HL-60 (cell line): Measurements from ENCODE around the gene CCDC40.
"Not testable (repeated sequence)": the region's sequence is repeated elsewhere in the genome, so short reads cannot be mapped to it uniquely, and the experiment has no call there.

Experiments used
- DNase-seq, 2 experiments: peaks; one replicate each; pipeline ENCODE4 v3.0.0-alpha.2; 2010 to 2020; ENCODE audit warnings: low read depth in 1 of 2, low spot score in 1 of 2
- H3K27ac ChIP-seq: fragments of 250-450 bp; sonication (Bioruptor Pico); replicated peaks from 2 replicates; pipeline ENCODE4 v1.5.1; 2020; ENCODE audit warnings: mild to moderate bottlenecking, moderate library complexity
- H3K27me3 ChIP-seq: fragments of 250-450 bp; sonication (Bioruptor Pico); 2 replicates; pipeline ENCODE4 v1.5.1; 2021; ENCODE audit warnings: mild to moderate bottlenecking, moderate library complexity; ENCODE audit not compliant: insufficient read depth, poor library complexity, severe bottlenecking
- H3K4me3 ChIP-seq: replicated peaks from 2 replicates; pipeline ENCODE4 v1.5.1; 2011; ENCODE audit warnings: mild to moderate bottlenecking, control low read depth, low read length; ENCODE audit not compliant: insufficient read depth
- GABPA ChIP-seq: IDR thresholded peaks from 2 replicates; pipeline ENCODE4 v1.6.1; 2012; ENCODE audit warnings: low read depth
- POLR2AphosphoS5 ChIP-seq: IDR thresholded peaks from 2 replicates; pipeline ENCODE4 v1.6.1; 2012; ENCODE audit warnings: low read depth
- SPI1 ChIP-seq: IDR thresholded peaks from 2 replicates; pipeline ENCODE4 v1.6.1; 2012; ENCODE audit warnings: low read depth, mild to moderate bottlenecking, borderline replicate concordance
- TF ChIP-seq, protein P1 (sequence below): IDR thresholded peaks from 2 replicates; pipeline ENCODE4 v1.6.1; 2012; ENCODE audit warnings: low read depth; ENCODE audit not compliant: insufficient replicate concordance
- TF ChIP-seq, protein P2 (sequence below): IDR thresholded peaks from one replicate; pipeline ENCODE4 v1.5.1; 2011; ENCODE audit warnings: low read length, control low read depth, inconsistent platforms; ENCODE audit not compliant: insufficient read depth

CCDC40 gene

DNA sequence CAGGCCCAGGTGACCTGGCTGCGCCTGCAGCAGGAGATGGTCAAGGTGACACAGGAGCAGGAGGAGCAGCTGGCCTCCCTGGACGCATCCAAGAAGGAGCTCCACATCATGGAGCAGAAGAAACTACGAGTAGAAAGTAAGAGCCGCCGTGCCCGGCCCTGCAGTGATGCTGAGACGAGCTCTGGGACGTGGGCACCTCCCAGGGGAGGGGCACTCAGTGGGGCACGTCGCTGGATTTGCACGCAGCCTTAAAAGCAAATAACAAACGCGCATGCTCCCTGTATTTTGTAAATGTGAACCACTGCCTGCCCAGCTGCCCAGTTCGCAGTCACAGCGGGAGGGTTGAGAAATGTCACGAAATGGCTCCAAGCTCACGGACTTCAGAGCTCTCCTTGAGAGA lies 49.6 kb downstream of the CCDC40 start:
- no peaks in the 10 kb centered on the region for H3K27me3 ChIP-seq
- H3K4me3 ChIP-seq = no peak overlapping the region
- TF ChIP-seq GABPA (no peak), POLR2AphosphoS5 (no peak), SPI1 (no peak)
- TF ChIP-seq, protein P1, sequence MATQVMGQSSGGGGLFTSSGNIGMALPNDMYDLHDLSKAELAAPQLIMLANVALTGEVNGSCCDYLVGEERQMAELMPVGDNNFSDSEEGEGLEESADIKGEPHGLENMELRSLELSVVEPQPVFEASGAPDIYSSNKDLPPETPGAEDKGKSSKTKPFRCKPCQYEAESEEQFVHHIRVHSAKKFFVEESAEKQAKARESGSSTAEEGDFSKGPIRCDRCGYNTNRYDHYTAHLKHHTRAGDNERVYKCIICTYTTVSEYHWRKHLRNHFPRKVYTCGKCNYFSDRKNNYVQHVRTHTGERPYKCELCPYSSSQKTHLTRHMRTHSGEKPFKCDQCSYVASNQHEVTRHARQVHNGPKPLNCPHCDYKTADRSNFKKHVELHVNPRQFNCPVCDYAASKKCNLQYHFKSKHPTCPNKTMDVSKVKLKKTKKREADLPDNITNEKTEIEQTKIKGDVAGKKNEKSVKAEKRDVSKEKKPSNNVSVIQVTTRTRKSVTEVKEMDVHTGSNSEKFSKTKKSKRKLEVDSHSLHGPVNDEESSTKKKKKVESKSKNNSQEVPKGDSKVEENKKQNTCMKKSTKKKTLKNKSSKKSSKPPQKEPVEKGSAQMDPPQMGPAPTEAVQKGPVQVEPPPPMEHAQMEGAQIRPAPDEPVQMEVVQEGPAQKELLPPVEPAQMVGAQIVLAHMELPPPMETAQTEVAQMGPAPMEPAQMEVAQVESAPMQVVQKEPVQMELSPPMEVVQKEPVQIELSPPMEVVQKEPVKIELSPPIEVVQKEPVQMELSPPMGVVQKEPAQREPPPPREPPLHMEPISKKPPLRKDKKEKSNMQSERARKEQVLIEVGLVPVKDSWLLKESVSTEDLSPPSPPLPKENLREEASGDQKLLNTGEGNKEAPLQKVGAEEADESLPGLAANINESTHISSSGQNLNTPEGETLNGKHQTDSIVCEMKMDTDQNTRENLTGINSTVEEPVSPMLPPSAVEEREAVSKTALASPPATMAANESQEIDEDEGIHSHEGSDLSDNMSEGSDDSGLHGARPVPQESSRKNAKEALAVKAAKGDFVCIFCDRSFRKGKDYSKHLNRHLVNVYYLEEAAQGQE = no peak
- TF ChIP-seq, protein P2, sequence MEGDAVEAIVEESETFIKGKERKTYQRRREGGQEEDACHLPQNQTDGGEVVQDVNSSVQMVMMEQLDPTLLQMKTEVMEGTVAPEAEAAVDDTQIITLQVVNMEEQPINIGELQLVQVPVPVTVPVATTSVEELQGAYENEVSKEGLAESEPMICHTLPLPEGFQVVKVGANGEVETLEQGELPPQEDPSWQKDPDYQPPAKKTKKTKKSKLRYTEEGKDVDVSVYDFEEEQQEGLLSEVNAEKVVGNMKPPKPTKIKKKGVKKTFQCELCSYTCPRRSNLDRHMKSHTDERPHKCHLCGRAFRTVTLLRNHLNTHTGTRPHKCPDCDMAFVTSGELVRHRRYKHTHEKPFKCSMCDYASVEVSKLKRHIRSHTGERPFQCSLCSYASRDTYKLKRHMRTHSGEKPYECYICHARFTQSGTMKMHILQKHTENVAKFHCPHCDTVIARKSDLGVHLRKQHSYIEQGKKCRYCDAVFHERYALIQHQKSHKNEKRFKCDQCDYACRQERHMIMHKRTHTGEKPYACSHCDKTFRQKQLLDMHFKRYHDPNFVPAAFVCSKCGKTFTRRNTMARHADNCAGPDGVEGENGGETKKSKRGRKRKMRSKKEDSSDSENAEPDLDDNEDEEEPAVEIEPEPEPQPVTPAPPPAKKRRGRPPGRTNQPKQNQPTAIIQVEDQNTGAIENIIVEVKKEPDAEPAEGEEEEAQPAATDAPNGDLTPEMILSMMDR = no peak
- no peak overlapping the region for H3K27ac ChIP-seq
- no peak for DNase-seq

- no peak overlapping the region for H3K4me3 ChIP-seq
- no peaks in the 10 kb centered on the region for H3K27me3 ChIP-seq
- H3K27ac ChIP-seq = no peak overlapping the region
- TF ChIP-seq POLR2AphosphoS5 (no peak), GABPA (no peak), SPI1 (no peak)
- TF ChIP-seq, protein P1 = no peak
- TF ChIP-seq, protein P2 = no peak
- no peak for DNase-seq
These were observed 50.2 kb downstream of the CCDC40 start for GRCh38 chr17:80086616-80087015.

DNA sequence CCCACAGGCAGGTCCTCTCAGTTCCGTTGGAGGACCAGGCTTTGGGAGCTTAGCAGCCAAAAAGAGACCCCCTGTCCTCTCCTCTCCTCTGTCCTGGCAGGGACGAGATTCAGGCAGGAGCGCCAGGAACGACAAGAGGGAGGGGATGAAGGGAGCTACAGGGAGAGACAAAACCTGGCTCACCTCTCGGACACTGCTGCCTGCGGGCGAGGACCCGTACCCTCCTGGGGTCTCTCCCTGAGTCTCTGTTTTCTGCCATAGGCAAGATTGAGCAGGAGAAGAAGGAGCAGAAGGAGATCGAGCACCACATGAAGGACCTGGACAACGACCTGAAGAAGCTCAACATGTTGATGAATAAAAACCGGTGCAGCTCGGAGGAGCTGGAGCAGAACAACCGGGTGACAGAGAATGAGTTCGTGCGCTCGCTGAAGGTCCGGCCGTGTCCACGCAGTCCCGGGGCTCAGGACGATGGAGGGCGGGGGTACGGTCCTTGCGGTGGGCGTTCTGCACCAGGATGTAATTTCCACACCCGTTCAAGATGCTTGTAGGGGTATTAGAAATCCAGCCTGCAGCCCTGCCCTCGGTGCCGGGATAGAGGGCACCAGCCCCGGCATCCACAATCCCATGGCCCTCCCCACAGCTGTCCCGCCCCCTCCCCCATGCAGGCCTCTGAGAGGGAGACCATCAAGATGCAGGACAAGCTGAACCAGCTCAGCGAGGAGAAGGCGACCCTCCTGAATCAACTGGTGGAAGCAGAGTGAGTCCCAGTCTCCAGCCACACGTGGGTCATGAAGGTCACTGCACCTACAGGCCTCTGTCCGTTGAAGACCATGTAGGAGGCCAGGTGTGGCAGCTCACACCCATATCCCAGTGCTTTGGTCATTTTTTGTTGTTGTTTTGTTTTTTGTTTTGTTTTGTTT lies 51.2 kb downstream of the CCDC40 start:
- DNase-seq = no peak
- H3K27me3 ChIP-seq = no peaks in the 10 kb centered on the region
- H3K4me3 ChIP-seq = no peak overlapping the region
- no peak overlapping the region for H3K27ac ChIP-seq
- TF ChIP-seq GABPA = no peak

- DNase-seq = no peak
- H3K27me3 ChIP-seq = no peaks in the 10 kb centered on the region
- H3K4me3 ChIP-seq = no peak overlapping the region
- no peak overlapping the region for H3K27ac ChIP-seq
- TF ChIP-seq SPI1 (no peak), GABPA (no peak), POLR2AphosphoS5 (no peak)
- TF ChIP-seq, protein P1 = no peak
- TF ChIP-seq, protein P2 = no peak
These were observed 53.3 kb downstream of the CCDC40 start for GRCh38 chr17:80089762-80090161.

DNA sequence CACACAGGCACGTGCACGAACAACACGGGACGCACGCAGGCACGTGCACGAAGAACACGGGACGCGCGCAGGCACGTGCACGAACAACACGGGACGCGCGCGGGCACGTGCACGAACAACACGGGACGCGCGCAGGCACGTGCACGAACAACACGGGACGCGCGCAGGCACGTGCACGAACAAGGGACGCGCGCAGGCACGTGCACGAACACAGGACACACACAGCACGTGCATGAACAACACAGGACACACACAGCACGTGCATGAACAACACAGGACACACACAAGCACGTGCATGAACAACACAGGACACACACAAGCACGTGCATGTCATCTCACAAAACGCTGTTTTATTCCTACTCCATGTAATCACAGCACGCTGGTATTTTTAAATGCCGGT lies 53.7 kb downstream of the CCDC40 start:
- H3K4me3 ChIP-seq, H3K27me3 ChIP-seq, H3K27ac ChIP-seq, DNase-seq: not testable (repeated sequence)
